ENCODE measurements around the gene TPR.

- TF ChIP-seq CTCF (conservative IDR thresholded peaks at IDR 0.05) (no peak), EZH2 (IDR thresholded peaks at IDR 0.05; ENCODE audit: low read depth) (no peak)
Observed at GRCh38 chr1:186299570-186299969, 75.5 kb downstream of the TPR start.

Data from PC-9 (cell line).